GM18508 (cell line): ENCODE measurements around the gene TMA16.

Experiments
- ATAC-seq: cut with Tn5 transposase; IDR thresholded peaks from one replicate; pipeline ENCODE4 v1.9.1; 2021; ENCODE audit warnings: moderate number of reproducible peaks; ENCODE audit not compliant: insufficient read depth, unreplicated experiment

The TMA16 gene

GRCh38 chr4:163556650-163557391 is 62.3 kb downstream of the TMA16 start:
- ATAC-seq, result no peak

- peak; percentile 35 for ATAC-seq
Measured at GRCh38 chr4:163558539-163559044, 64.1 kb downstream of the TMA16 start.

GRCh38 chr4:163562496-163562895 is 68.0 kb downstream of the TMA16 start:
- ATAC-seq, result peak; percentile 55

GRCh38 chr4:163563592-163563991 is 69.1 kb downstream of the TMA16 start:
- no peak for ATAC-seq

GRCh38 chr4:163564221-163564720 is 69.8 kb downstream of the TMA16 start:
- no peak for ATAC-seq

- no peak for ATAC-seq
Measured at GRCh38 chr4:163565226-163566135, 71.0 kb downstream of the TMA16 start.

GRCh38 chr4:163566257-163566796 is 71.8 kb downstream of the TMA16 start:
- ATAC-seq, result no peak

- ATAC-seq, result peak; percentile 85
Measured at GRCh38 chr4:163568843-163569242, 74.4 kb downstream of the TMA16 start.
